IMR-90 (cell line): ENCODE measurements around the gene FBXL13. TPM values are rescaled to one million over a fixed set of nuclear protein-coding genes. Genes with fewer than 3 reads are reported as not detected.

ENCODE experiments used
- ATAC-seq: fragments of 200-7000 bp; cut with Tn5 transposase; 2 replicates; pipeline ENCODE4 v1.9.1; 2020; ENCODE audit warnings: low read depth, mild to moderate bottlenecking, moderate library complexity
- BruUV-seq: library from RNA; stranded (reverse); fragments of 400-500 nt; replicated peaks from 2 replicates; lab custom pipeline; 2021; lab: Mats Ljungman, UMichigan
- CTCF ChIA-PET: fragments of 300-600 bp; formaldehyde crosslinking; extraction: SDS; loops from one replicate; lab custom pipeline; 2021; ENCODE audit warnings: antibody characterized with exemption; lab: Yijun Ruan, JAX
- POLR2A ChIA-PET: fragments of 300-600 bp; sonication (Branson Sonifier 250); formaldehyde crosslinking; loops from one replicate; lab custom pipeline; 2022; ENCODE audit warnings: antibody characterized with exemption; ENCODE audit not compliant: unreplicated experiment; lab: Charles Lee
- DNase-seq: peaks from one replicate; pipeline ENCODE4 v3.0.0; 2013
- H2AFZ ChIP-seq: replicated peaks from 2 replicates; pipeline ENCODE3; 2013; ENCODE audit warnings: low read length, mild to moderate bottlenecking; ENCODE audit not compliant: poor library complexity
- H2AK5ac ChIP-seq: 2 replicates; pipeline ENCODE4 v1.6.1; 2013; ENCODE audit warnings: low read depth, low read length, inconsistent platforms
- H2AK9ac ChIP-seq: replicated peaks from 2 replicates; pipeline ENCODE3; 2013; ENCODE audit warnings: mild to moderate bottlenecking, low read depth, low read length, moderate library complexity; ENCODE audit not compliant: poor library complexity
- H2BK120ac ChIP-seq: 2 replicates; pipeline ENCODE4 v1.6.1; 2013; ENCODE audit warnings: low read depth, low read length, inconsistent platforms
- H2BK15ac ChIP-seq: 3 replicates; pipeline ENCODE4 v1.6.1; 2013; ENCODE audit warnings: low read depth, low read length, inconsistent platforms
- H2BK20ac ChIP-seq: 2 replicates; pipeline ENCODE4 v1.6.1; 2013; ENCODE audit warnings: low read depth, mild to moderate bottlenecking, inconsistent platforms, low read length, moderate library complexity
- H2BK5ac ChIP-seq: 2 replicates; pipeline ENCODE4 v1.6.1; 2013; ENCODE audit warnings: mild to moderate bottlenecking, low read depth, low read length, inconsistent platforms; ENCODE audit not compliant: poor library complexity, severe bottlenecking
- H3K14ac ChIP-seq: replicated peaks from 2 replicates; pipeline ENCODE4 v1.6.1; 2013; ENCODE audit warnings: low read depth, low read length, inconsistent platforms
- H3K18ac ChIP-seq: 2 replicates; pipeline ENCODE4 v1.6.1; 2013; ENCODE audit warnings: low read depth, low read length, control low read depth
- H3K23ac ChIP-seq: 2 replicates; pipeline ENCODE4 v1.6.1; 2013; ENCODE audit warnings: low read depth, low read length, inconsistent platforms
- H3K27ac ChIP-seq: 2 replicates; pipeline ENCODE4 v1.5.1; 2013; ENCODE audit warnings: mild to moderate bottlenecking, control low read depth, low read length; ENCODE audit not compliant: insufficient read depth
- H3K27me3 ChIP-seq: 2 replicates; pipeline ENCODE4 v1.6.1; 2013; ENCODE audit warnings: low read length; ENCODE audit not compliant: control insufficient read depth, insufficient read depth
- H3K36me3 ChIP-seq: 2 replicates; pipeline ENCODE4 v1.6.1; 2013; ENCODE audit warnings: low read length, mixed read lengths; ENCODE audit not compliant: control insufficient read depth, insufficient read depth
- H3K4ac ChIP-seq: 2 replicates; pipeline ENCODE4 v1.6.1; 2013; ENCODE audit warnings: low read depth, low read length, inconsistent platforms
- H3K4me1 ChIP-seq: 2 replicates; pipeline ENCODE4 v1.6.1; 2013; ENCODE audit warnings: low read length, mixed read lengths; ENCODE audit not compliant: control insufficient read depth, insufficient read depth
- H3K4me2 ChIP-seq: 2 replicates; pipeline ENCODE4 v1.6.1; 2013; ENCODE audit warnings: low read depth, mild to moderate bottlenecking, control low read depth, low read length, moderate library complexity
- H3K4me3 ChIP-seq: 2 replicates; pipeline ENCODE4 v1.5.1; 2013; ENCODE audit warnings: low read depth, mild to moderate bottlenecking, control low read depth, low read length, moderate library complexity; ENCODE audit not compliant: insufficient read depth
- H3K56ac ChIP-seq: 2 replicates; pipeline ENCODE4 v1.6.1; 2013; ENCODE audit warnings: low read length, inconsistent platforms; ENCODE audit not compliant: insufficient read depth; ENCODE audit errors: extremely low read depth
- H3K79me1 ChIP-seq, 2 experiments: 2 replicates each; pipeline ENCODE4 v1.6.1; 2013; ENCODE audit warnings: low read length in 2 of 2, inconsistent platforms in 1 of 2, low read depth in 1 of 2
- H3K9ac ChIP-seq: 2 replicates; pipeline ENCODE4 v1.6.1; 2013; ENCODE audit warnings: low read depth, low read length, control low read depth
- H3K9me1 ChIP-seq: 2 replicates; pipeline ENCODE4 v1.6.1; 2013; ENCODE audit warnings: low read length, inconsistent platforms; ENCODE audit not compliant: insufficient read depth
- H3K9me3 ChIP-seq: 2 replicates; pipeline ENCODE4 v1.6.1; 2013; ENCODE audit warnings: low read length; ENCODE audit not compliant: control insufficient read depth, insufficient read depth
- H4K20me1 ChIP-seq: 2 replicates; pipeline ENCODE4 v1.6.1; 2013; ENCODE audit warnings: low read length, inconsistent platforms; ENCODE audit not compliant: insufficient read depth
- H4K5ac ChIP-seq: 2 replicates; pipeline ENCODE4 v1.6.1; 2013; ENCODE audit warnings: mild to moderate bottlenecking, low read depth, low read length, control low read depth
- H4K8ac ChIP-seq, 2 experiments: 2 replicates each; pipeline ENCODE4 v1.6.1; 2013; ENCODE audit warnings: low read depth in 2 of 2, low read length in 2 of 2, control low read depth in 1 of 2, inconsistent platforms in 1 of 2
- H4K91ac ChIP-seq: 2 replicates; pipeline ENCODE4 v1.6.1; 2013; ENCODE audit warnings: low read depth, low read length, inconsistent platforms; ENCODE audit not compliant: insufficient read depth
- BHLHE40 ChIP-seq: fragments of 150-350 bp; IDR thresholded peaks from 2 replicates; pipeline ENCODE4 v1.6.1; 2016; ENCODE audit warnings: mild to moderate bottlenecking, low read depth, low read length
- CEBPB ChIP-seq: IDR thresholded peaks from 2 replicates; pipeline ENCODE4 v1.6.1; 2012; ENCODE audit warnings: low read depth, low read length, improper control_type of control experiment
- CHD1 ChIP-seq: IDR thresholded peaks from 2 replicates; pipeline ENCODE4 v1.6.1; 2012; ENCODE audit warnings: low read depth, low read length, improper control_type of control experiment
- CTCF ChIP-seq: conservative IDR thresholded peaks from 2 replicates; pipeline ENCODE4 v1.5.1; 2012; ENCODE audit warnings: mild to moderate bottlenecking, low read depth, low read length, improper control_type of control experiment
- ELK1 ChIP-seq: fragments of 150-350 bp; IDR thresholded peaks from 2 replicates; pipeline ENCODE4 v1.6.1; 2016; ENCODE audit warnings: low read depth, mild to moderate bottlenecking, low read length, moderate library complexity, borderline replicate concordance
- FOS ChIP-seq: fragments of 150-350 bp; IDR thresholded peaks from 2 replicates; pipeline ENCODE4 v1.6.1; 2016; ENCODE audit warnings: low read depth, low read length
- MAZ ChIP-seq: IDR thresholded peaks from 2 replicates; pipeline ENCODE4 v1.6.1; 2012; ENCODE audit warnings: low read depth, mild to moderate bottlenecking, low read length, improper control_type of control experiment, moderate library complexity, borderline replicate concordance
- MXI1 ChIP-seq: IDR thresholded peaks from 2 replicates; pipeline ENCODE4 v1.6.1; 2012; ENCODE audit warnings: low read depth, mild to moderate bottlenecking, low read length, moderate library complexity, borderline replicate concordance
- POLR2A ChIP-seq: IDR thresholded peaks from 2 replicates; pipeline ENCODE4 v1.6.1; 2012; ENCODE audit warnings: mild to moderate bottlenecking, low read depth, low read length
- RAD21 ChIP-seq: IDR thresholded peaks from 2 replicates; pipeline ENCODE4 v1.6.1; 2012; ENCODE audit warnings: low read length, improper control_type of control experiment
- RFX5 ChIP-seq: IDR thresholded peaks from 2 replicates; pipeline ENCODE4 v1.8.0; 2012; ENCODE audit warnings: low read depth, mild to moderate bottlenecking, low read length, moderate library complexity
- SMC3 ChIP-seq: fragments of 150-350 bp; IDR thresholded peaks from 2 replicates; pipeline ENCODE4 v1.6.1; 2016; ENCODE audit warnings: low read depth, mild to moderate bottlenecking, antibody characterized with exemption, low read length, moderate library complexity
- USF2 ChIP-seq: fragments of 150-350 bp; IDR thresholded peaks from 2 replicates; pipeline ENCODE4 v1.6.1; 2017; ENCODE audit warnings: mild to moderate bottlenecking, antibody characterized with exemption, low read length, low read depth
- WGBS, 2 experiments: methylation state at CpG; one replicate each; pipeline versions ENCODE4 v1.1.5 to v1.1.7; 2013; ENCODE audit warnings: missing lambda C conversion rate in 2 of 2; ENCODE audit not compliant: insufficient read length in 1 of 2; ENCODE audit errors: extremely low coverage in 2 of 2; 5-methylcytosine and 5-hydroxymethylcytosine counted together
- dilution Hi-C: fragments of 300-500 bp; cut with HindIII; formaldehyde crosslinking; loops from one replicate; pipeline ENCODE4 v1.14.3; 2018; ENCODE audit warnings: low sequenced_read_pairs; ENCODE audit not compliant: unreplicated experiment
- in situ Hi-C: fragments of 300-500 bp; cut with MboI; formaldehyde crosslinking; loops from 3 replicates; pipeline ENCODE4 v1.14.3; 2019; ENCODE audit warnings: low sequenced_read_pairs, inconsistent platforms, mixed read lengths
- intact Hi-C: fragments of 100-400 bp; cut with micrococcal nuclease; formaldehyde crosslinking; loops from 2 replicates; pipeline ENCODE4 v1.10.0; 2022
- polyA plus RNA-seq, 3 experiments: library from polyadenylated mRNA; depleted of rRNA; stranded (reverse); fragments of >200 nt; gene quantifications; 2 replicates each; pipeline ENCODE4 v1.2.3, GENCODE V29; 2012; ENCODE audit warnings: low replicate concordance in 1 of 3
- total RNA-seq: library from RNA; depleted of rRNA; stranded (reverse); fragments of >200 nt; gene quantifications from 2 replicates; pipeline ENCODE4 v1.2.3, GENCODE V29; 2012

FBXL13 gene
- total and polyA plus RNA-seq, 2 of the 4 experiments (the other 2 are of a cell fraction): 0.24 to 0.36 TPM

- CTCF ChIA-PET: interaction anchor here (0.8 to 3.9 kb wide), 2 partner anchors 10 to 13 kb away, joined by 3 to 14 read pairs; partner anchors contain the start of gene LRRC17
- H3K18ac ChIP-seq: peak overlapping the region; percentile 45
- H2BK5ac ChIP-seq: peak overlapping the region; percentile 31
- no CpG with 5 or more reads among the region's 5 CpGs for WGBS, 2 experiments
- dilution Hi-C loops: no loop called here
- H2AK9ac ChIP-seq: peak overlapping the region; percentile 15
- POLR2A ChIA-PET: interaction anchor here (0.6 kb wide), 1 partner anchor 189 kb away, joined by 3 read pairs; no protein-coding TSS in a partner anchor
- H4K5ac ChIP-seq: peak overlapping the region; percentile 49
- H2BK20ac ChIP-seq: peak overlapping the region; percentile 85
- H3K23ac ChIP-seq: peak overlapping the region; percentile 85
- 0 out of 2 replicates have a peak, but pooled peaks cover 1% of the 10 kb centered on the region for H3K36me3 ChIP-seq
- H2AFZ ChIP-seq: peak overlapping the region; percentile 67
- intact Hi-C loops: no loop called here
- H3K4me1 ChIP-seq: peaks cover 16% of the 10 kb centered on the region
- H3K4ac ChIP-seq: peak overlapping the region; percentile 92
- peak overlapping the region; percentile 65 for H4K91ac ChIP-seq
- in situ Hi-C loops: no loop called here
- H2BK15ac ChIP-seq: peak overlapping the region; percentile 59; the same call in 2 of the 3 replicates
- peaks cover 23 to 40% of the 10 kb centered on the region in 2 experiments; a peak in 3 of 4 replicates for H3K79me1 ChIP-seq
- H3K4me3 ChIP-seq: no peak overlapping the region
- peaks cover 8% of the 10 kb centered on the region; the same call in 1 of the 2 replicates for H3K9me1 ChIP-seq
- peak overlapping the region; percentile 80; the same call in 1 of the 2 replicates for H3K27ac ChIP-seq
- peak overlapping the region; percentile 76 for H2BK120ac ChIP-seq
- H3K14ac ChIP-seq: peak overlapping the region; percentile 54; the same call in 1 of the 2 replicates
- peak; percentile 39 for DNase-seq
- H3K56ac ChIP-seq: peak overlapping the region; percentile 27; the same call in 1 of the 2 replicates
- peak overlapping the region in 1 of 2 experiments; percentile 70; a peak in 2 of 4 replicates for H4K8ac ChIP-seq
- no peaks in the 10 kb centered on the region for H3K27me3 ChIP-seq
- no peaks in the 10 kb centered on the region; the same call in 1 of the 2 replicates for H4K20me1 ChIP-seq
- H3K9me3 ChIP-seq: no peaks in the 10 kb centered on the region
- H2AK5ac ChIP-seq: peak overlapping the region; percentile 78; the same call in 1 of the 2 replicates
- H3K9ac ChIP-seq: peak overlapping the region; percentile 46; the same call in 1 of the 2 replicates
- peak; percentile 16 for ATAC-seq
- peak overlapping the region; percentile 53 for H3K4me2 ChIP-seq
- BruUV-seq: no TSS peak
- TF ChIP-seq CTCF (no peak), CEBPB (no peak), MXI1 (no peak), ELK1 (no peak), FOS (no peak), SMC3 (no peak), CHD1 (no peak), BHLHE40 (no peak), RAD21 (no peak), USF2 (no peak), POLR2A (no peak), RFX5 (no peak), MAZ (no peak)
Observed at GRCh38 chr7:102925976-102926782, 148.4 kb downstream of the FBXL13 start.
